DND-41 (cell line): ENCODE data around the gene PHC3.

ENCODE experiments used
- ATAC-seq: fragments of 200-7000 bp; cut with Tn5 transposase; 3 replicates; pipeline ENCODE4 v1.9.1; 2021; ENCODE audit warnings: low read depth; ENCODE audit not compliant: insufficient read depth
- DNase-seq: peaks from one replicate; pipeline ENCODE4 v3.0.0-alpha.2; 2020
- H2AFZ ChIP-seq: 2 replicates; pipeline ENCODE4 v1.6.0; 2012; ENCODE audit warnings: low read depth, low read length
- H3K27ac ChIP-seq: 2 replicates; pipeline ENCODE4 v1.5.1; 2012; ENCODE audit warnings: low read length, inconsistent platforms
- H3K27me3 ChIP-seq: fragments of 200-600 bp; sonication (generic); 2 replicates; pipeline ENCODE4 v1.6.0; 2012; ENCODE audit warnings: low read length, mild to moderate bottlenecking, inconsistent platforms; ENCODE audit not compliant: insufficient read depth, poor library complexity
- H3K36me3 ChIP-seq: 2 replicates; pipeline ENCODE4 v1.5.1; 2012; ENCODE audit warnings: low read length, inconsistent platforms; ENCODE audit not compliant: insufficient read depth
- H3K4me1 ChIP-seq: 2 replicates; pipeline ENCODE4 v1.5.1; 2012; ENCODE audit warnings: mild to moderate bottlenecking, low read length; ENCODE audit not compliant: insufficient read depth
- H3K4me2 ChIP-seq: 2 replicates; pipeline ENCODE4 v1.6.0; 2012; ENCODE audit warnings: mild to moderate bottlenecking, moderate library complexity, low read length, inconsistent platforms; ENCODE audit not compliant: insufficient read depth
- H3K4me3 ChIP-seq, 2 experiments: fragments of 200-600 bp in 1 of 2; shearing (Covaris generic) in 1 of 2; 2 replicates each; pipeline ENCODE4 v1.5.1; 2012 to 2016; ENCODE audit warnings: inconsistent platforms in 2 of 2, low read length in 2 of 2, mild to moderate bottlenecking in 2 of 2, low read depth in 1 of 2, moderate library complexity in 1 of 2
- H3K79me2 ChIP-seq: 2 replicates; pipeline ENCODE4 v1.6.0; 2012; ENCODE audit warnings: low read length, inconsistent platforms; ENCODE audit not compliant: insufficient read depth
- H3K9ac ChIP-seq: 2 replicates; pipeline ENCODE4 v1.6.0; 2012; ENCODE audit warnings: low read depth, mild to moderate bottlenecking, inconsistent platforms, low read length, moderate library complexity
- H3K9me3 ChIP-seq: 2 replicates; pipeline ENCODE4 v1.5.1; 2012; ENCODE audit warnings: low read length, moderate library complexity, mild to moderate bottlenecking, inconsistent platforms; ENCODE audit not compliant: insufficient read depth, severe bottlenecking
- H4K20me1 ChIP-seq: 2 replicates; pipeline ENCODE4 v1.6.0; 2012; ENCODE audit warnings: low read length; ENCODE audit not compliant: insufficient read depth
- EZH2 ChIP-seq: IDR thresholded peaks from 3 replicates; pipeline ENCODE4 v1.6.1; 2012; ENCODE audit warnings: borderline replicate concordance, low read depth, mild to moderate bottlenecking, moderate library complexity, low read length, inconsistent platforms; ENCODE audit not compliant: severe bottlenecking
- TF ChIP-seq, protein P1 (sequence below): IDR thresholded peaks from 2 replicates; pipeline ENCODE4 v1.5.1; 2012; ENCODE audit warnings: borderline replicate concordance, low read length, moderate library complexity, mild to moderate bottlenecking; ENCODE audit not compliant: poor library complexity, severe bottlenecking; ENCODE audit errors: extremely low read depth

Gene PHC3

DNA sequence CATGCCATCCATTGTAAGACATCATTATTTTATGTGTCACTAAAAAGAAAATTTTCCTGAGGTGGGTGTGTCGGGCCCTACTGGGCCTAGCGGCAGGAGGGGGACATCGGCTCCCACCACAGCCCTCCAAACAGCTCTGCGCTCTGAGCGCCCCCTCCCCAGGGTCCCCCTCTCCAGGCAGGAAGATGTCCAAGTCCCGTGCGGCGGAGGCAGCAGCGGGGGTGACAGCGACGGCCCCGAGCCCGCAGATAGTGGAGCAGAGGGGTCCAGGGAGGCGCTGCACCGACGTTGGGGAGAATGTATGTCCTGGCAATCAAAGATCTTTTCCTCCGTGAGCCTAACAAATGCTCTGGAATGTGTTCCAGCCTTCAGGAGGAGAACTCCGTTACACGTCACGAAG, 119.5 kb downstream of the PHC3 start:
- H3K27ac ChIP-seq, result no peak overlapping the region
- TF ChIP-seq EZH2, result no peak
- TF ChIP-seq, protein P1, sequence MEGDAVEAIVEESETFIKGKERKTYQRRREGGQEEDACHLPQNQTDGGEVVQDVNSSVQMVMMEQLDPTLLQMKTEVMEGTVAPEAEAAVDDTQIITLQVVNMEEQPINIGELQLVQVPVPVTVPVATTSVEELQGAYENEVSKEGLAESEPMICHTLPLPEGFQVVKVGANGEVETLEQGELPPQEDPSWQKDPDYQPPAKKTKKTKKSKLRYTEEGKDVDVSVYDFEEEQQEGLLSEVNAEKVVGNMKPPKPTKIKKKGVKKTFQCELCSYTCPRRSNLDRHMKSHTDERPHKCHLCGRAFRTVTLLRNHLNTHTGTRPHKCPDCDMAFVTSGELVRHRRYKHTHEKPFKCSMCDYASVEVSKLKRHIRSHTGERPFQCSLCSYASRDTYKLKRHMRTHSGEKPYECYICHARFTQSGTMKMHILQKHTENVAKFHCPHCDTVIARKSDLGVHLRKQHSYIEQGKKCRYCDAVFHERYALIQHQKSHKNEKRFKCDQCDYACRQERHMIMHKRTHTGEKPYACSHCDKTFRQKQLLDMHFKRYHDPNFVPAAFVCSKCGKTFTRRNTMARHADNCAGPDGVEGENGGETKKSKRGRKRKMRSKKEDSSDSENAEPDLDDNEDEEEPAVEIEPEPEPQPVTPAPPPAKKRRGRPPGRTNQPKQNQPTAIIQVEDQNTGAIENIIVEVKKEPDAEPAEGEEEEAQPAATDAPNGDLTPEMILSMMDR, result no peak
- no peaks in the 10 kb centered on the region for H3K79me2 ChIP-seq
- H3K36me3 ChIP-seq, result no peaks in the 10 kb centered on the region
- no peak overlapping the region for H3K4me2 ChIP-seq
- ATAC-seq (no peak), DNase-seq (no peak)
- no peak overlapping the region for H3K9ac ChIP-seq
- no peak overlapping the region for H3K4me3 ChIP-seq
- H3K27me3 ChIP-seq, result no peaks in the 10 kb centered on the region
- no peak overlapping the region for H2AFZ ChIP-seq
- peaks cover 12% of the 10 kb centered on the region for H3K4me1 ChIP-seq
- no peaks in the 10 kb centered on the region for H3K9me3 ChIP-seq
- no peaks in the 10 kb centered on the region for H4K20me1 ChIP-seq

DNA sequence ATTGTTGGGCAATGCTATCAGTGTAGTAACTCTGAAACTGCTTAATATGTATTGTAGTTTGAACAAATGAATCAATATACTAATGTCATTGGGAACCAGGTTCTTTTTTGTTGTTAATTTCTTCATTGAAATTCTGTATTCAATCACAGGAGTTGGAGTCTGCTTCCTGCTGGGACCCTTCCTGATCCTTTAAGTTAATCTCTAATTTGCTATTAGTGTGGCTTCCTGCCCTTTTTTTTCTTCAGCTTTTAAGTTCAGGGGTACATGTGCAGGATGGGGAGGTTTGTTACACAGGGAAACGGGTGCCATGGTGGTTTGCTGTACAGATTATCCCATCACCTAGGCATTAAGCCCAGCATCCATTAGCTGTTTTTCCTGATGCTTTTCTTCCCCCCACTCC, 122.1 kb downstream of the PHC3 start:
- Histone ChIP-seq H3K4me3 (no peak overlapping the region), H3K4me1 (peaks cover 12% of the 10 kb centered on the region), H3K79me2 (no peaks in the 10 kb centered on the region), H3K27ac (no peak overlapping the region), H3K27me3 (no peaks in the 10 kb centered on the region), H3K9ac (no peak overlapping the region), H3K4me2 (no peak overlapping the region), H2AFZ (no peak overlapping the region), H4K20me1 (no peaks in the 10 kb centered on the region), H3K9me3 (no peaks in the 10 kb centered on the region), H3K36me3 (no peaks in the 10 kb centered on the region)
- DNase-seq, result no peak
- no peak for TF ChIP-seq EZH2
- TF ChIP-seq, protein P1, result no peak
- ATAC-seq, result no peak

DNA sequence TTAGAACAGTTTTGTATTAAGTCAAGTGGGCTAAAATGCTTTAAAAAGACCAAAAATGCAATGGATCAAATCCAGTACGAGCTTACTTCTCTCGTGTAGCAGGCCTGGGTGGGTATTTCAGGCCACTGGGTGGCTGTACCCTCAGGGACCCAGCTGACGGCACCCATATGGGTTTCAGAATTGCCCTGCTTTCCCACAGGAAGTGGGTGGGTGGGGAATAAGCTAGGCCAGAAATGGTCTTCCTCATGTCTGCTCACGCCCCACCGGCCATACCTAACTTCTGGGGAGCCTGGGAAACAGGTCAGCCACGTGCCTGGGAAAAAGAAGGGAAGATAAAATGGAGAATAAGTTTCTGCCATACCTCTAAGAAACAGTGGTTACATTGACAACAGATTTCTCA, 123.4 kb downstream of the PHC3 start:
- no peaks in the 10 kb centered on the region for H3K36me3 ChIP-seq
- no peak overlapping the region for H3K4me3 ChIP-seq
- H3K79me2 ChIP-seq, result no peaks in the 10 kb centered on the region
- DNase-seq (peak; percentile 31), ATAC-seq (peak; percentile 50; the same call in 1 of the 3 replicates)
- H3K9ac ChIP-seq, result no peak overlapping the region
- TF ChIP-seq EZH2, result no peak
- TF ChIP-seq, protein P1, result no peak
- H3K4me1 ChIP-seq, result peaks cover 12% of the 10 kb centered on the region
- peak overlapping the region; percentile 48; the same call in 1 of the 2 replicates for H2AFZ ChIP-seq
- no peaks in the 10 kb centered on the region for H4K20me1 ChIP-seq
- H3K9me3 ChIP-seq, result no peaks in the 10 kb centered on the region
- H3K4me2 ChIP-seq, result no peak overlapping the region
- peak overlapping the region; percentile 39; the same call in 1 of the 2 replicates for H3K27ac ChIP-seq
- no peaks in the 10 kb centered on the region for H3K27me3 ChIP-seq

DNA sequence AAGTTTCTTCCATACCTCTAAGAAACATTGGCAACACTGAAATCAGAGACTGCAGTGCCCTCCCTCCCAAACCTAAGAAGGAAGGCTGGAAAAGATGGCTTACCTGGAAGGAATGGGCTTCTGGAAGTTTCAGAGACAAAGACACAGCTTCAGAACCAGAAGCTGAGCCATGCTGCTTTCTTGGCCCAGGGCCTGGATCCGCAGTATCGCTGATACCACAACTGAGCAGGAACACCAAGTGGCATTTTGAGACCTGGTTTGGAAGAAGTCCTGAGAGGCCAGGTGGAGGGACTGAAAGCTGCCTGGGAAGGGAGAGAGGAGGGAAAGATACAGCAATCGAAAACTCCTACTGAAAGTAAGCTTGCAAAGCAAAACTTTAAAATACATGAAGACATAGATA, 124.0 kb downstream of the PHC3 start:
- no peak for ATAC-seq
- Histone ChIP-seq H3K9ac (no peak overlapping the region), H3K36me3 (no peaks in the 10 kb centered on the region), H3K27me3 (no peaks in the 10 kb centered on the region), H3K4me2 (no peak overlapping the region), H3K79me2 (no peaks in the 10 kb centered on the region), H3K4me3 (no peak overlapping the region), H3K9me3 (no peaks in the 10 kb centered on the region), H3K4me1 (peaks cover 12% of the 10 kb centered on the region), H3K27ac (peak overlapping the region; percentile 39; the same call in 1 of the 2 replicates), H4K20me1 (no peaks in the 10 kb centered on the region), H2AFZ (peak overlapping the region; percentile 48; the same call in 1 of the 2 replicates)
- no peak for TF ChIP-seq EZH2
- TF ChIP-seq, protein P1, result no peak
- DNase-seq, result no peak
